Superior temporal gyrus (tissue), 1 donor: ENCODE measurements around the gene LGALS7B.
"Not testable (repeated sequence)": the region's sequence is repeated elsewhere in the genome, so short reads cannot be mapped to it uniquely, and the experiment has no call there.

ENCODE experiments used
- DNase-seq: peaks from one replicate; pipeline ENCODE4 v3.0.0-alpha.2; 2016; ENCODE audit errors: extremely low spot score

LGALS7B gene

DNA sequence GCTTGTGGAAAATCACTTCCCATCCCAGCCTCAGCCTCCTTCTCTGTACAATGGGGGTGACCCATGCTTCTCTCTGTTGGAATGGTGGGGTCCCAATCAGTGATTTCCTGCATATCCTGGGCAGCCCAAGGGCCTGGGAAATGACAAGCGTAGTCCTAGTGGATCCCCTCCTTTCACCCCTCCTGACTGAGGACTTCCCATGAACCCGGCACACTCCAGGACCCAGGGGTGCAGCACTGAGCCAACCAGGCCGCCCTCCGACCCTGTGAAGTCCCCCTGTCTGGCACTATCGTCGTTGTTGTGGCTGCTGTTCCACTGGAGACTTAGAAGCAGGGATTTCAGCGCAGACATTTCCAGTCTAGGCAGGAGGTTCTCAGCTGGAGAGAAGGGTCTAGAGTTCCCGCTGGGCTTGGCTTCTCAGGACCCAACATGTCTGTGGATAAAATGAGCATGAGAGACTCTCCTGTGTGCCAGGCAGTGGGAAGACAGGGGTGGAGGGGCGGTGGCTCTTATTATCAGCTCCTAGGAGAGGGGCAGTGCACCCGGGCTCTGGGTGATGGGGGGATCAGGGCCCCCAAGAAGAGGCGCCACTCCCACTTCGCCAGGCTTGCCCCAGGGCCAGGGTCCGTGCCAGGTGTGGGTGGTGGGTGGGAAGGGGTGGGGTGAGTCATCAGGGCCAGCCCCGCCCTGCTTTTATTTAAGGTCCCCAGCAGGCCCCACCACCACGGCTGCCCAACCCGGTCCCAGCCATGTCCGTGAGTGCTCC, at the start of gene LGALS7B:
Gene LGALS7B, plus strand, starts transcription at position 723 of the 766 bp plus-strand sequence. Its CDS starts 27 bp downstream, at position 750.
- no peak for DNase-seq

DNA sequence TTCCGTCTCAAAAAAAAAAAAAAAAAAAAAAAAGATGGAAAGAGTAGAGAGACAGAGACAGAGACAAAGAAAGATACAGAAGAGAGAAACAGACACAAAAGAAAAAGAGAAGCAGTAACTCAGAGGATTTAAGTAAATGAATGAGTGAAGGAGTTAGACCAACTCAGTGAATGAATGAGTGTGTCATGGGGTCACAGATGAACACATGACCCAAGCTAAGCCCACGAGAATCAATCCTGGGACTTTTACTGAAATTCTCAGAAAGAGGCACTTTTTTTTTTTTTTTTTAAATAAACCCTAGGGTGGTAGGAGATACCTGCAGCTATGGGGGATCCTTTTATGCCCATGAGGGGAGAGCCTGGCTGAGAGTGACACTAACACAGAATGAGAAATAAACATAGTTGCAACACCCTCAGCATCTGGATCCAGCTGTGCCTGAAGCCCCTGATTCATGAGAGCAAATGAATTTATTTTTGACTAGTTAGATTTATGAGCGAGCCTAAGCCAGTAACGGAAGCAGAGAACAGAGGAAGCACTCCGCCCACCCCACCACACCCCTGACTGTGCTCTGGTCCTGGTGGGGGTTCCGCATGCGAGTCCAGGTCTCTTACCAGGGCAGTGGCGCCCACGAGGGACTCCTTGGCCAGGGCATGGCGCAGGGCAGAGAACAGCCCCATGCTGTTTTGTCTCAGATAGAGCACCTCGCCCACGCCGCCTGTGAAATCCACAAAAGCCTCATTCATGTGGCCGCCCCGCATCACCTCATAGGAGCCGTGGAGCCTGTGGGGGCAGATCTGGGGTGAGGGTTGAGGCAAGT, 49.4 kb upstream of the LGALS7B start:
- DNase-seq: no peak

DNA sequence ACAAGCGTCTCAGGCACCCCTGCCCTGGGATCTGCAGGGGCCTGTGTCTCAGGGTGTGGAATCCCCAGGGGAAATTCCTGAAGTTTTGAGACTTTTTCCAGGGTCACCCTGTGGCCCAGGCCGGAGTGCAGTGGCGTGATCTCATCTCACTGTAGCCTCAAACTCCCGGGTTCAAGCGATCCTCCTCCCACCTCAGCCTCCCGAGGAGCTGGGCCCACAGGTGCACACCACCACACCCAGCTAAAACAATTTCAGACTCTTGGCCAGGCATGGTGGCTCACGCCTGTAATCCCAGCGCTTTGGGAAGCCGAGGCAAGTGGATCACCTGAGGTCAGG, 48.8 kb upstream of the LGALS7B start:
- DNase-seq: no peak

GRCh38 chr19:38740932-38741331, 48.1 kb upstream of the LGALS7B start:
- no peak for DNase-seq

DNA sequence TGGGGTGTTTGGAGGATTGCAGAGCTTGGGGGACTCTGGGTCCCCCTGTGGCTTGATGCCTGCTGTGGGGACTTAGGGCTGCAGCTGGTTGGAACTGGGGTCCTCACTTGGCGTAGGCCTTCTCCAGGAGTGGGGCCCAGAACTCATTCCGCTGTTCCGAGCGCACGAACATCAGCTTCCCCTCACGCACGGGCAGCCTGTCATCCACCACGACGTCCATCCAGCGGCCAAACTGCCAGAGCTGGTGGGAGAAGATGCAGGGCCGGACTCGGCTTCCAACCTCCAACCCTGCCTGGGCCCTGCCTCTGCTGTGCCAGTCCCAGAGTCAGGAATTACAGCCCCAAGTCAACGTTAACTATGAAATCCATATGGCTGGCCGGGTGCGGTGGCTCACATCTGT, 47.3 kb upstream of the LGALS7B start:
- no peak for DNase-seq

DNA sequence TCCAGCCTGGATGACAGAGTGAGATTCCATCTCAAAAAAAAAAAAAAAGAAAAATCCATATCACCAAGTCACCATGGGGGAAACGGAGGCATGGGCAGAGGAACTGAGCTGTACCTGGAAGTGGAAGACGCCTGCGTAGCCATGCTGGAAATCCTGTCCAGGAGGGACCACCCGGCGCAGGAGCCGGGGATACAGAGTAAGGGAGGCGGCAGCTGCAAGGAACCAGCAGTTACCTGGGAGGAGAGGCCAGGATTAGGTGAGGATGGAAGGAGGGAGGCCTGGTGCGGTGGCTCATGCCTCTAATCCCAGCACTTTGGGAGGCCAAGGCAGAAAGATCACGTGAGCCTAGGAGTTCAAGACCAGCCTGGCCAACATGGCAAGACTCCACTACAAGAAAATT, 46.7 kb upstream of the LGALS7B start:
- DNase-seq: no peak

- no peak for DNase-seq
Measured at GRCh38 chr19:38742906-38743305, 46.1 kb upstream of the LGALS7B start.

DNA sequence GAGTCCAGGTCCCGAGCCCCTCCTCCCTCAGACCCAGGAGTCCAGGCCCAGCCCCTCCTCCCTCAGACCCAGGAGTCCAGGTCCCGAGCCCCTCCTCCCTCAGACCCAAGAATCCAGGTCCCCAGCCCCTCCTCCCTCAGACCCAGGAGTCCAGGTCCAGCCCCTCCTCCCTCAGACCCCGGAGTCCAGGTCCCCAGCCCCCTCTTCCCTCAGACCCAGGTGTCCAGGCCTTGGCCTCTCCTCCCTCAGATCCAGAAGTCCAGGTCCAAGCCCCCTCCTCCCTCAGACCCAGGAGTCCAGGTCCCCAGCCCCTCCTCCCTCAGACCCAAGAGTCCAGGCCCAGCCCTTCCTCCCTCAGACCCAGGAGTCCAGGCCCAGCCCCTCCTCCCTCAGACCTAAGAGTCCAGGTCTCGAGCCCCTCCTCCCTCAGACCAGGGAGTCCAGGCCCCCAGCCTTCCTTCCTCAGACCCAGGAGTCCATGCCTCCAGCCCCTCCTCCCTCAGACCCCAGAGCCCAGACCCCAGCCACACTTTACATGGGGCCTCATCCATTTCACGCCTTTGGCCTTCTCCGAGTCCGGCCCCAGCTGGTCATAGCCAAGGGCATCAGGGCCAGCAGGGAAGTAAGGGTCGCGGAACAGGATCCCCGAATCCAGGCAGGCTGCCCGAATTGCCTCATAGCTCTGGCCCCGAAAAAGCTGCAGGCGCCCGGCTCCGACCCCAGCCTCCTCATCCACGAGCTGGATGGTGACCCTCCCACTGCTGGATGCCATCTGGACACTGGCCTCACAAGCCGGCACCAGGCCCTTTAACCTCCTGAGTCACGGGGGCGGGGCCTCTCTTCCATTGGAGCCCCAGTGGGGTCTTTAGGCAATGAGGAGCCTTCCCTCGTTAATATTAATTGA, 45.4 kb upstream of the LGALS7B start:
- no peak for DNase-seq

- no peak for DNase-seq
Measured at GRCh38 chr19:38744298-38744681, 44.7 kb upstream of the LGALS7B start, which contains the start of gene CAPN12. Gene CAPN12 (minus strand): TSS chr19:38744474. CDS start chr19:38744165, 309 bp downstream.

GRCh38 chr19:38744874-38745273, 44.1 kb upstream of the LGALS7B start:
- no peak for DNase-seq

- DNase-seq: no peak
Measured at GRCh38 chr19:38745316-38745715, 43.7 kb upstream of the LGALS7B start.

DNA sequence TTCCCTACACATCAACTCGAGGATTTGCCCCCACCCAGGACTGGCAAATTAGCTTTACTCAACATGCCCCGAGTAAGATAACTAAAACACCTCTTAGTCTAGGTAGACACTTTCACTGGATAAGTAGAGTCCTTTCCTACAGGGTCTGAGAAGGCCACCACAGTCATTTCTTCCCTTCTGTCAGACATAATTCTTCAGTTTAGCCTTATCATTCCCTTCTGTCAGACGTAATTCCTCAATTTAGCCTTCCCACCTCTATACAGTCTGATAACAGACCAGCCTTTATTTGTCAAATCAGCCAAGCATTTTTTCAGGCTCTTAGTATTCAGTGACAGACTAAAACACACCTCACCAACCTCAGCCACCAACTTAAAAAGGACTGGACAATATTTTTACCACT, 35.2 kb upstream of the LGALS7B start:
- not testable (repeated sequence) for DNase-seq

- DNase-seq: not testable (repeated sequence)
Measured at GRCh38 chr19:38754196-38754595, 34.8 kb upstream of the LGALS7B start.

DNA sequence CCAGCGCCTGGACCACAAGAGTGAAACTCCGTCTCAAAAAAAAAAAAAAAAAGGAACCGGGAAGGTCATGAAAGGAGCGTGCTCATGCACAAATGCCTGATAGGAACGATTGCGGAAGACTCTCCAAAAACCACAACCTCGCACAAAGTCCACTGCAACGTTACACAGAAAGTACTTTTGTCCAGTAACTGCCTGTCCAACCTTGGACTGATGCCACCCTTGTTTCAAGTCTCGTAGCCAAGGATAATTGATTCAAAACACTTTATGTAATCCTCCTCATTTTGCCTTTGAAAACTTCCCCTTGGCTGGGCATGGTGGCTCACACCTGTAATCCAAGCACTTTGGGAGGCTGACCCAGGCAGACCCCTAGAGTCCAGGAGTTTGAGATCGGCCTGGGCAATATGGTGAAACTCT, 29.4 kb upstream of the LGALS7B start:
- DNase-seq: no peak

DNA sequence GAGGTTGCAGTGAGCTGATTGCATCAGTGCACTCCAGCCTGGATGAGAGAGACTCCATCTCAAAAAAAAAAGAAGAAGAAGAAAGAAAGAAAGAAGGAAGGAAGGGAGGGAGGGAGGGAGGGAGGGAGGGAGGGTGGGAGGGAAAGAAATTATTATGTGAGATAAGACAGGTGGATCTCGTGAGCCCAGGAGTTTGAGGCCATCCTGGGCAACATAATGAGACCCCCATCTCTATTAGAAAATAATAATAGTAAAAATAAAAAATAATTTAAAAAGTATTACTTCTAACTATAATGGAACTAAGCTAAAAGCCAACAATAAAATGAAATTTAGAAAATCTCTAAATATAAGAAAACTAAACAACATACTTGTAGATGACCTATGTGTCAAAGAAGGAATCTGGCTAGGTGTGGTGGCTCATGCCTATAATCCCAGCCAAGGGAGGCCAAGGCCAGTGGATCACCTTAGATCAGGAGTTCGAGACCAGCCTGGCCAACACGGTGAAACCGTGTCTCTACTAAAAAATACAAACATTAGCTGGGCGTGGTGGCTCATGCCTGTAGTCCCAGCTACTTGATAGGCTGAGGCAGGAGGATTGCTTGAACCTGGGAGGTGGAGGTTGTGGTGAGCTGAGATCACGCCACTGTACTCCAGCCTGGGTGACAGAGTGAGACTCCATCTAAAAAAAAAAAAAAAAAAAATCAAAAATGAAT, 28.0 kb upstream of the LGALS7B start:
- not testable (repeated sequence) for DNase-seq

- DNase-seq: not testable (repeated sequence)
Measured at GRCh38 chr19:38761884-38762389, 27.1 kb upstream of the LGALS7B start.

DNA sequence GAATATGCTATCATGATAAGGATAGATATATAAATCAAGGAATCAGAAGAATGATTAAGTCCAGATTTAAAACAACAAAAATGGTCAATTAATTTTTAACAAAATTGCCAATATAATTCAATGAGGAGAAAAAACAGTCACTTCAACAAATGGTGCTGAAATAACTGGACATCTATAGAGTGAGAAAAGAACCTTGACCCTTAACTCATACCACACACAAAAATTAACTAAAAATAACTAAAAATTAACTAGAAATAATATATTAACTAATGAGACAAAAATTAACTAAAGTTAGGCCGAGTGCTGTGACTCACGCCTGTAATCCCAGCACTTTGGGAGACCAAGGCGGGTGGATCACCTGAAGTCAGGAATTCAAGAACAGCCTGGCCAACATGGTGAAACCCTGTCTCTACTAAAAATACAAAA, 25.2 kb upstream of the LGALS7B start:
- no peak for DNase-seq

GRCh38 chr19:38765214-38765613, 23.8 kb upstream of the LGALS7B start:
- no peak for DNase-seq

GRCh38 chr19:38766276-38767047, 22.5 kb upstream of the LGALS7B start:
- no peak for DNase-seq

GRCh38 chr19:38769635-38770211, 19.3 kb upstream of the LGALS7B start:
- peak; percentile 16 for DNase-seq
